ENCODE data around the gene SUPT3H.

Gene SUPT3H

GRCh38 chr6:44797746-44798145 lies 580.0 kb downstream of the SUPT3H start:
- no peak for DNase-seq (ENCODE audit: low read depth in 2 of 2)

GRCh38 chr6:44795326-44795725 lies 582.4 kb downstream of the SUPT3H start:
- no peak for DNase-seq (ENCODE audit: low read depth in 2 of 2)

GRCh38 chr6:44789806-44790205 lies 587.9 kb downstream of the SUPT3H start:
- DNase-seq (ENCODE audit: low read depth in 2 of 2) = no peak

GRCh38 chr6:44789061-44789460 lies 588.7 kb downstream of the SUPT3H start:
- DNase-seq (ENCODE audit: low read depth in 2 of 2) = no peak

- DNase-seq (ENCODE audit: low read depth in 2 of 2) = no peak
These were observed 589.2 kb downstream of the SUPT3H start for GRCh38 chr6:44788387-44788981.

GRCh38 chr6:44787254-44787834 lies 590.4 kb downstream of the SUPT3H start:
- no peak for DNase-seq (ENCODE audit: low read depth in 2 of 2)

GRCh38 chr6:44785130-44785529 lies 592.6 kb downstream of the SUPT3H start:
- DNase-seq (ENCODE audit: low read depth in 2 of 2) = no peak

GRCh38 chr6:44784195-44784594 lies 593.5 kb downstream of the SUPT3H start:
- DNase-seq (ENCODE audit: low read depth in 2 of 2) = no peak

- DNase-seq (ENCODE audit: low read depth in 2 of 2) = no peak
These were observed 594.8 kb downstream of the SUPT3H start for GRCh38 chr6:44782892-44783291.

- DNase-seq (ENCODE audit: low read depth in 2 of 2) = no peak
These were observed 595.7 kb downstream of the SUPT3H start for GRCh38 chr6:44781912-44782597.

- no peak for DNase-seq (ENCODE audit: low read depth in 2 of 2)
These were observed 597.6 kb downstream of the SUPT3H start for GRCh38 chr6:44780161-44780560.

- DNase-seq (ENCODE audit: low read depth in 2 of 2) = no peak
These were observed 598.5 kb downstream of the SUPT3H start for GRCh38 chr6:44779130-44779826.

All from stimulated activated CD8-positive, alpha-beta memory T cell treated with anti-CD3 and anti-CD28 coated beads, Interleukin-2, amount 100 ng/mL, for 48 hours (primary cell).